HL-60 (cell line): ENCODE results near the gene ZCCHC24.

Source experiments
- POLR2AphosphoS5 ChIP-seq: IDR thresholded peaks from 2 replicates; pipeline ENCODE4 v1.6.1; 2012; ENCODE audit warnings: low read depth
- TF ChIP-seq, protein P1 (sequence below): IDR thresholded peaks from one replicate; pipeline ENCODE4 v1.5.1; 2011; ENCODE audit warnings: low read length, control low read depth, inconsistent platforms; ENCODE audit not compliant: insufficient read depth

DNA sequence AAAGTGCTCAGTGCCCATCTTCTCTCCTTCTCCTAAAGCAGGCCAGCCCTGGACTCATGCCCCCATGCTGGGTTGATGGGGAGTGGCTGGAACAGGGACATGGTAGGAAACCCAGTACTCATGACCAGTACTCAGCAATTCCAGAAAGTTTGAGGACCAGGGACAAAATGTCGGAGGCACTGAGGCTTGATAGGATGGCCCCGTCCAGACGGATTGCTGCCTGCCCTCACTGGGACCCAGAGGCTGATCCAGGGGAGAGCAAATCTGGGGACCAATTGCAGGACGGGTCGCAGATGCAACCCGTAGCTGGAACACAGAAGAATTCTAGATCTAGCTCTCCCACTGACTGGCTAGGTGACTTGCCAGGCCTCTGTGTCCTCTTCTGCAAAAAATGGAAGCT is 5.1 kb downstream of the ZCCHC24 start:
- no peak for TF ChIP-seq POLR2AphosphoS5
- TF ChIP-seq, protein P1, sequence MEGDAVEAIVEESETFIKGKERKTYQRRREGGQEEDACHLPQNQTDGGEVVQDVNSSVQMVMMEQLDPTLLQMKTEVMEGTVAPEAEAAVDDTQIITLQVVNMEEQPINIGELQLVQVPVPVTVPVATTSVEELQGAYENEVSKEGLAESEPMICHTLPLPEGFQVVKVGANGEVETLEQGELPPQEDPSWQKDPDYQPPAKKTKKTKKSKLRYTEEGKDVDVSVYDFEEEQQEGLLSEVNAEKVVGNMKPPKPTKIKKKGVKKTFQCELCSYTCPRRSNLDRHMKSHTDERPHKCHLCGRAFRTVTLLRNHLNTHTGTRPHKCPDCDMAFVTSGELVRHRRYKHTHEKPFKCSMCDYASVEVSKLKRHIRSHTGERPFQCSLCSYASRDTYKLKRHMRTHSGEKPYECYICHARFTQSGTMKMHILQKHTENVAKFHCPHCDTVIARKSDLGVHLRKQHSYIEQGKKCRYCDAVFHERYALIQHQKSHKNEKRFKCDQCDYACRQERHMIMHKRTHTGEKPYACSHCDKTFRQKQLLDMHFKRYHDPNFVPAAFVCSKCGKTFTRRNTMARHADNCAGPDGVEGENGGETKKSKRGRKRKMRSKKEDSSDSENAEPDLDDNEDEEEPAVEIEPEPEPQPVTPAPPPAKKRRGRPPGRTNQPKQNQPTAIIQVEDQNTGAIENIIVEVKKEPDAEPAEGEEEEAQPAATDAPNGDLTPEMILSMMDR = no peak
